Superior temporal gyrus (tissue), 1 donor: ENCODE results near the gene MAPKAPK3.
A peak's percentile ranks its signal among the peaks of the same experiment; 100 is the strongest.

Source experiments
- DNase-seq: peaks from one replicate; pipeline ENCODE4 v3.0.0-alpha.2; 2016; ENCODE audit errors: extremely low spot score

Gene MAPKAPK3

GRCh38 chr3:50627407-50628051 is 10.6 kb downstream of the MAPKAPK3 start:
- peak; percentile 69 for DNase-seq

GRCh38 chr3:50628601-50629000 is 11.7 kb downstream of the MAPKAPK3 start:
- no peak for DNase-seq

- no peak for DNase-seq
These were observed 13.4 kb downstream of the MAPKAPK3 start for GRCh38 chr3:50630394-50630793.

DNA sequence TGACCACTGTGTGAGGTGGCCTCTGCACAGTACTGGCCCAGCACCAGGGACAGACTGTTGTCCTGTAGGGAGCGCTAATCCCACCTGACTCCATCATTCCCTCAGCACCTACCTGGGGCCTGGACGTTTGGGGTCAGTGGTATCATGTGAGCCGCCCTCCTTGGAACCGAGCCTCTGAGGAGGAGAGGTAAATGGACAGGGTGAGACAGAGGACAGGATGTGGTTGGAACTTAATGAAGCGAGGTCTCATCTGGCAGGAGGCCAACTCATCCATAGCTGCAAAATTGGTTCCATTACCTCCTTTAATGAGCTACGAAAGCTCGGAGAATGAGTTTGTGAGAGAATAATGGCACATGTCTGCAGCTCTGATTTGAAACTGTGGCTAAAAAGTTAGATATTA is 13.9 kb downstream of the MAPKAPK3 start:
- DNase-seq = no peak

DNA sequence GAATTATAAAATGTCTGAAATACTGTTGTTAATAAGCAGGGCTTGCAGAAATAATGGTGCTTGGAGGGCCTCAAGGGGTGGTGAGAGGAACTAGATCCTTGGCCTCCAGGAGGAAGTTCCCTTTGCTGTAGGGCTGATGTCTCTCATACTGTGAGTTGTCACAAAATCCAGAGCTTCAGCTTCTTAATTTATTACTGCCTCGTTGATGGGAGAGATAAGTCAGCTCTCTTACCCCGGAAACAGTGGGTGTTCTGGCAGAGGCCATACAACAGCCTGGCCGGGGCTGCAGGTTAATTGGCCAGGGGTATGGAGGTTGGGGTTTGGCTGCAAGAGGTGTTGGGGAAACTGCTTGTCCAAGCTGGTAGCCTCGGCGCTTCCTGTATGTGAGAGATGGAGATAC is 15.5 kb downstream of the MAPKAPK3 start:
- DNase-seq = no peak

DNA sequence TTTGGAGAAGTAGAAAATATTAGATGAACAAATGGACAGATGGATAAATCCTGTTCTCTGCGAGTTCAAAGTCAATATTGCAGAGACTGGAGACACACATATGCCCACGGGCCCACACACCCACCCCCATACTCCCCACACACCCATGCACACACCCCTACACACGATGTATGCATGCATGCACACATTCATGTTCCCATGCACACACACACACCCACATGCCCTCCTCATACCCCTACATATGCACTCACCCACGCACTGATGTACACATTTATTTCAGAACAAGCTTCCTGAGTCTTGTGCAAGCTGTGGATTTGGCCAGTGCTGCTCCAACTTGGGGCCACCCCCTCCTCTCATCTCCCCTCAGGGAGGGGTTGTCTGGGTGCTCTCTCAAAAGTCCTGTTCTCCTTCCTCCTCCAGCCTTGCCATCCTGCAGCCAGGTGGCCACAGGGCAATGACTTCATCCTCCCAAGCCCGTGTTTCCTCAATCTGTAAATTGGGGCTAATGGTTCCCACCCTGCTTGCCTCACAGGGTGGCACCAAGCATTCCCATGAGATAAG is 16.4 kb downstream of the MAPKAPK3 start:
- DNase-seq = no peak

GRCh38 chr3:50635066-50635465 is 18.1 kb downstream of the MAPKAPK3 start:
- DNase-seq = no peak

GRCh38 chr3:50637011-50637410 is 20.1 kb downstream of the MAPKAPK3 start:
- no peak for DNase-seq

GRCh38 chr3:50637945-50638344 is 21.0 kb downstream of the MAPKAPK3 start:
- DNase-seq = no peak

- DNase-seq = no peak
These were observed 22.1 kb downstream of the MAPKAPK3 start for GRCh38 chr3:50639055-50639494.

DNA sequence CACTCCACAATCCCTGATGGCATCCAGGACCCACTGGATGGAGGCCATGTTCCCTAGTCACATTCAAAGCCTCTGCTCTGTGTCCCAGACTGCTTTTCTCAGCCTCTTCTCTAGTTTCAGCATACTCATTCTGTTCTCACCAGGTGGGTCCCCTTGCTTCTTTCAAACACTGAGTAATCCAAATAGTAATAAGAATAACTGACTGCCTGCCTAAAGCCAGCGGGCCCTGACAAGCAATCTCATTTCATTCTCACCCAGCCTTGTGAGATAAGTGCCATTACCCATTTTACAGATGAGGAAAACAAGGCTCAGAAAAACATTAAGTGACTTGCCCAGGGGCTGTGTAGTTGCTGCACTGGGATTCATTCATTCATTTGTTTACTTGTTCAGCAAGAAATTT is 25.4 kb downstream of the MAPKAPK3 start:
- no peak for DNase-seq

DNA sequence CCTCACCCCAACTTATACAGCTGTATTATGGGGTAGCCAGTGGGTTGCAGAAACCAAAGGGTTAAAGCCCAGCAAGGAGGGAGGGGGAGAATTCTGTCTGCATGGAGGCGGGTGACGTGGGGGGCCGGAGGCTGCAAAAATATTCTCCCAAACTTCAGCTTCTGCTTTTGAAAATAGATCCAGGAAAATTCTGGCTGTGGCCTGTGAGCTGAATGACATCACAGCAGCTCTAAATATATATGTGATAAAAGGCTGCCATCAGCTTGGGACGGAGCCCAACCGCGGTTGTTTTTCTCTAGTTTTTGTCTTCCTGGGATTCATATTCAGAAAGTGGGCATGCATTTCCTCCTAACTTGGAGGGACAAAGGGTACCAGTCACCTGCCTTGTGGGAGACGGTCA is 27.6 kb downstream of the MAPKAPK3 start:
- peak; percentile 71 for DNase-seq

DNA sequence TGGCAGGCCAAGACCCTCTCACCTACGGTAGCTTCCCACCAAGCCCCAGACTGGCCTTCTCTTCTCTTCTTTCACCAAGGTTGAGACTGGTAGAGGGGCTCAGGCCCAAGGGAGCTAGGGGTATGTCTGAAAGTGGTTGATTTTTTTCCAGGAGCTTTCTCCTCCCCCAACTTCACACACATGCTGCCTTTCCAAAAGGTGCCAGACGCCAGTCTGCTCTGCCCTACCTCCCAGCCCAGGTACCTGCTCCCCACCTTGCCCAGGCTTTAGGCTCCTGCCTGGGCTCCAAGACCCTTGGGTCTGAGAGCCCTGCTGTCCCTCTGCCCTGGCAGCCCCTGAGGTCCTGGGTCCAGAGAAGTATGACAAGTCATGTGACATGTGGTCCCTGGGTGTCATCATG is 28.4 kb downstream of the MAPKAPK3 start:
- DNase-seq = no peak

- no peak for DNase-seq
These were observed 31.4 kb downstream of the MAPKAPK3 start for GRCh38 chr3:50648313-50648712.

GRCh38 chr3:50648944-50649343 is 32.0 kb downstream of the MAPKAPK3 start:
- no peak for DNase-seq

- peak; percentile 65 for DNase-seq
These were observed 32.5 kb downstream of the MAPKAPK3 start for GRCh38 chr3:50649451-50649931.

GRCh38 chr3:50650018-50650417 is 33.1 kb downstream of the MAPKAPK3 start:
- no peak for DNase-seq

DNA sequence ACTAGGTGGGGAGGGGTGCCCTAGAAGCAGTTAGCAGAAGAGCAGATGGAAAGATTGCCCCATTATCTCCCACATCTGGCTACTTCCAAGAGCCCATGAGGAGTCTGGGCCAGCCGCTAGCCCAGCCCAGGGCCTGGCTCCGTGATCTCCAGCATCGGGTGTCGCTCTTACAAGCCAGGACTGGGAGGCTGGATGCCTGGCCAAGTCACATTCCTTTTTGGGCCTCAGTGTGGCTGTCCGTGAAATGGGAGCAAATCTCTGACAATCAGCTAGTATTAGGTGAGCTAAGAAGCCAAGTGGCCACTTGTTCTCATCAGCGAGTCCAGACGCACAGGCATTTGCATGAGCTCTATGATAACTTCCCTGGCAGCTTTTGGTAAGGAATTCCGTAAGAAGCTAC is 34.5 kb downstream of the MAPKAPK3 start:
- no peak for DNase-seq

- DNase-seq = no peak
These were observed 35.1 kb downstream of the MAPKAPK3 start for GRCh38 chr3:50651920-50652529.

DNA sequence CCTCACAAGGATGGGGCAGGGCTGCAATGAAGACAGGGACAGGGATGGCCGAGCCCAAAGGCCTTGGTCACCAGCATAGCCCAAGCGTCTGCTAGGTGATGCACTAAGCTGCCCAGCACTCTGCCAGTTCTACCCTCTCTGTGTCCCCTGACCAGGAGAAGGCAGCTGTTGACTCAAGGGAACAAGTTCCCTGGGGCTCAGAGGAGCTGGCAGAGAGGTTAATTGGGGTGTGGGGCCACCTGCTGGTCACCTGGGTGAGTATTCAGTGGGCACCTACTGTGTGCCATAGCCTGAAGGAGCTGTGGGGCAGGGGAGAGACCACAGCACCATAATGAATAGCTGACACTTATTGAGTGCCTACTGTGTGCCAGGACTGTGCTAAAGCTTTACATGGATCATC is 35.8 kb downstream of the MAPKAPK3 start:
- DNase-seq = no peak

GRCh38 chr3:50653937-50654595 is 37.1 kb downstream of the MAPKAPK3 start:
- no peak for DNase-seq

GRCh38 chr3:50655009-50655830 is 38.3 kb downstream of the MAPKAPK3 start:
- DNase-seq = no peak
